Erythroblast (primary cell): ENCODE data around the gene LRMDA.

ENCODE experiments used
- GATA1 ChIP-seq: IDR thresholded peaks from 2 replicates; pipeline ENCODE4 v1.6.1; 2011; ENCODE audit warnings: low read depth, mild to moderate bottlenecking, control low read depth, low read length, moderate library complexity
- POLR2A ChIP-seq: IDR thresholded peaks from 2 replicates; pipeline ENCODE4 v1.6.1; 2011; ENCODE audit warnings: mild to moderate bottlenecking, low read length

GRCh38 chr10:75864717-75865116 is 433.3 kb downstream of the LRMDA start:
- TF ChIP-seq POLR2A, result no peak
- TF ChIP-seq GATA1, result no peak
